ENCODE measurements around the gene HORMAD2.

HORMAD2 gene

DNA sequence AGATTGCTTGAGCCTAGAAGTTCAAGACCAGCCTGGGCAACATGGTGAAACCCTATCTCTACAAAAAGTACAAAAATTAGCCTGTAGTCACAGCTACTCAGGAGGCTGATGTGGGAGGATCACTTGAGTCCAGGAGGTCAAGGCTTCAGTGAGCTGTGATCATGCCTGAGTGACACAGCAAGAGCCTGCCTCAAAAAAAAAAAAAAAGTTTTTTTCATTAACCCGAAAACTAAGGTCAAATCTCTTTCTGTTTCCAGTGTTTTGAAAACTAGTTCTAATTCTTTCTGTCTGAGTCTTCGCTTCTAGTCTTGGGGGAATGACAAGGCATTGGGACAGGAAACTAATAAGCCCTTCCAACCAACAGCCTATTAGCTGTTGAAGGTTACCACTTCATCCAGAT is 108.6 kb downstream of the HORMAD2 start:
- Histone ChIP-seq H3K9ac (ENCODE audit: low read depth, low read length, poor library complexity, severe bottlenecking) (no peak overlapping the region), H3K9me3 (ENCODE audit: insufficient read depth, low read depth, low read length) (no peaks in the 10 kb centered on the region), H3F3A (ENCODE audit: low read depth) (0 out of 2 replicates have a peak, but pooled peaks cover 3% of the 10 kb centered on the region), H3K4me3 (ENCODE audit: low read length, poor library complexity, severe bottlenecking) (no peak overlapping the region), H3K27me3 (ENCODE audit: insufficient read depth, low read length, poor library complexity, severe bottlenecking) (no peaks in the 10 kb centered on the region), H3K36me3 (ENCODE audit: insufficient read depth, low read length) (no peaks in the 10 kb centered on the region), H3K4me2 (ENCODE audit: low read depth, low read length, poor library complexity, severe bottlenecking) (no peak overlapping the region), H3K9me2 (replicated peaks; ENCODE audit: low read depth, low read length) (no peaks in the 10 kb centered on the region), H3K79me2 (ENCODE audit: insufficient read depth, low read length) (no peaks in the 10 kb centered on the region), H2AFZ (ENCODE audit: low read length) (no peak overlapping the region), H4K20me1 (ENCODE audit: insufficient read depth, low read length, poor library complexity, severe bottlenecking) (no peaks in the 10 kb centered on the region), H3K4me1 (ENCODE audit: insufficient read depth, low read length, poor library complexity, severe bottlenecking) (peaks cover 92% of the 10 kb centered on the region)
- TF ChIP-seq EZH2phosphoT487 (IDR thresholded peaks at IDR 0.05; ENCODE audit: borderline replicate concordance) = no peak
- TF ChIP-seq, protein P1, sequence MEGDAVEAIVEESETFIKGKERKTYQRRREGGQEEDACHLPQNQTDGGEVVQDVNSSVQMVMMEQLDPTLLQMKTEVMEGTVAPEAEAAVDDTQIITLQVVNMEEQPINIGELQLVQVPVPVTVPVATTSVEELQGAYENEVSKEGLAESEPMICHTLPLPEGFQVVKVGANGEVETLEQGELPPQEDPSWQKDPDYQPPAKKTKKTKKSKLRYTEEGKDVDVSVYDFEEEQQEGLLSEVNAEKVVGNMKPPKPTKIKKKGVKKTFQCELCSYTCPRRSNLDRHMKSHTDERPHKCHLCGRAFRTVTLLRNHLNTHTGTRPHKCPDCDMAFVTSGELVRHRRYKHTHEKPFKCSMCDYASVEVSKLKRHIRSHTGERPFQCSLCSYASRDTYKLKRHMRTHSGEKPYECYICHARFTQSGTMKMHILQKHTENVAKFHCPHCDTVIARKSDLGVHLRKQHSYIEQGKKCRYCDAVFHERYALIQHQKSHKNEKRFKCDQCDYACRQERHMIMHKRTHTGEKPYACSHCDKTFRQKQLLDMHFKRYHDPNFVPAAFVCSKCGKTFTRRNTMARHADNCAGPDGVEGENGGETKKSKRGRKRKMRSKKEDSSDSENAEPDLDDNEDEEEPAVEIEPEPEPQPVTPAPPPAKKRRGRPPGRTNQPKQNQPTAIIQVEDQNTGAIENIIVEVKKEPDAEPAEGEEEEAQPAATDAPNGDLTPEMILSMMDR (conservative IDR thresholded peaks at IDR 0.05; ENCODE audit: low read length) = no peak

GRCh38 chr22:30190574-30190973 is 110.3 kb downstream of the HORMAD2 start:
- Histone ChIP-seq H3K4me2 (ENCODE audit: low read depth, low read length, poor library complexity, severe bottlenecking) (no peak overlapping the region), H3K4me1 (ENCODE audit: insufficient read depth, low read length, poor library complexity, severe bottlenecking) (peaks cover 82% of the 10 kb centered on the region), H3K9ac (ENCODE audit: low read depth, low read length, poor library complexity, severe bottlenecking) (no peak overlapping the region), H3K27me3 (ENCODE audit: insufficient read depth, low read length, poor library complexity, severe bottlenecking) (no peaks in the 10 kb centered on the region), H3K36me3 (ENCODE audit: insufficient read depth, low read length) (no peaks in the 10 kb centered on the region), H3F3A (ENCODE audit: low read depth) (no peaks in the 10 kb centered on the region), H3K4me3 (ENCODE audit: low read length, poor library complexity, severe bottlenecking) (no peak overlapping the region), H3K9me3 (ENCODE audit: insufficient read depth, low read depth, low read length) (no peaks in the 10 kb centered on the region), H4K20me1 (ENCODE audit: insufficient read depth, low read length, poor library complexity, severe bottlenecking) (no peaks in the 10 kb centered on the region), H3K79me2 (ENCODE audit: insufficient read depth, low read length) (no peaks in the 10 kb centered on the region), H3K9me2 (replicated peaks; ENCODE audit: low read depth, low read length) (no peaks in the 10 kb centered on the region), H2AFZ (ENCODE audit: low read length) (0 out of 2 replicates have a peak overlapping the region, but pooled peaks have one; percentile 4)
- TF ChIP-seq EZH2phosphoT487 (IDR thresholded peaks at IDR 0.05; ENCODE audit: borderline replicate concordance) = no peak
- TF ChIP-seq, protein P1 (conservative IDR thresholded peaks at IDR 0.05; ENCODE audit: low read length) = no peak

GRCh38 chr22:30191040-30191701 is 110.9 kb downstream of the HORMAD2 start:
- H3F3A ChIP-seq (ENCODE audit: low read depth) = no peaks in the 10 kb centered on the region
- 0 out of 2 replicates have a peak overlapping the region, but pooled peaks have one; percentile 4 for H2AFZ ChIP-seq (ENCODE audit: low read length)
- no peak overlapping the region for H3K9ac ChIP-seq (ENCODE audit: low read depth, low read length, poor library complexity, severe bottlenecking)
- TF ChIP-seq EZH2phosphoT487 (IDR thresholded peaks at IDR 0.05; ENCODE audit: borderline replicate concordance) = no peak
- TF ChIP-seq, protein P1 (conservative IDR thresholded peaks at IDR 0.05; ENCODE audit: low read length) = no peak
- no peak overlapping the region for H3K4me2 ChIP-seq (ENCODE audit: low read depth, low read length, poor library complexity, severe bottlenecking)
- H3K4me1 ChIP-seq (ENCODE audit: insufficient read depth, low read length, poor library complexity, severe bottlenecking) = peaks cover 82% of the 10 kb centered on the region
- H3K36me3 ChIP-seq (ENCODE audit: insufficient read depth, low read length) = no peaks in the 10 kb centered on the region
- H4K20me1 ChIP-seq (ENCODE audit: insufficient read depth, low read length, poor library complexity, severe bottlenecking) = no peaks in the 10 kb centered on the region
- H3K4me3 ChIP-seq (ENCODE audit: low read length, poor library complexity, severe bottlenecking) = no peak overlapping the region
- H3K9me2 ChIP-seq (replicated peaks; ENCODE audit: low read depth, low read length) = no peaks in the 10 kb centered on the region
- H3K9me3 ChIP-seq (ENCODE audit: insufficient read depth, low read depth, low read length) = no peaks in the 10 kb centered on the region
- no peaks in the 10 kb centered on the region for H3K79me2 ChIP-seq (ENCODE audit: insufficient read depth, low read length)
- no peaks in the 10 kb centered on the region for H3K27me3 ChIP-seq (ENCODE audit: insufficient read depth, low read length, poor library complexity, severe bottlenecking)
